ENCODE data around the gene RBM8A. TPM values are rescaled to one million over a fixed set of nuclear protein-coding genes. Genes with fewer than 3 reads are reported as not detected.

Gene RBM8A
- polyA plus RNA-seq, 3 donors, result 91.5 to 171 (median 115) TPM

GRCh38 chr1:145885738-145886287 lies 41.5 kb downstream of the RBM8A start, which contains the start of gene ANKRD35:
Gene ANKRD35 (minus strand): TSS chr1:145885866. CDS start chr1:145885758, 108 bp downstream.
- no peaks in the 10 kb centered on the region for H3K36me3 ChIP-seq (replicated peaks in 1 of 2; ENCODE audit: control insufficient read depth in 1 of 2, insufficient read depth in 2 of 2, low read length in 2 of 2)
- H3K27me3 Mint-ChIP-seq (ENCODE audit: low read depth in 3 of 3), result peaks cover 13 to 24% (median 16%) of the 10 kb centered on the region in 3 donors
- intact Hi-C loops (cut with micrococcal nuclease), result loop anchor here in 1 of 2 donors (5.0 kb wide), 1 partner anchor 39 kb away; the partner anchor contains the start of gene NUDT17
- peaks cover 8 to 18% of the 10 kb centered on the region in 2 donors for H3K4me1 ChIP-seq (ENCODE audit: control insufficient read depth in 1 of 2, insufficient read depth in 2 of 2, low read length in 2 of 2)
- H3K27ac Mint-ChIP-seq, result peak within 1 kb of the TSS in 5 of 7 donors; percentile 31 to 89 (median 82)
- H3K36me3 Mint-ChIP-seq, result no peaks in the 10 kb centered on the region
- peaks cover 16% of the 10 kb centered on the region for H3K4me1 Mint-ChIP-seq
- H3K9me3 Mint-ChIP-seq, result peaks cover 0 to 2% (median 0%) of the 10 kb centered on the region in 7 donors
- peaks cover 5 to 14% of the 10 kb centered on the region in 2 donors for H3K27me3 ChIP-seq (ENCODE audit: control insufficient read depth in 2 of 2, insufficient read depth in 2 of 2, low read length in 2 of 2)
- peak within 1 kb of the TSS; percentile 51 to 95 (median 75) for H3K4me3 ChIP-seq (replicated peaks in 1 of 3; ENCODE audit: low read depth in 2 of 3, low read length in 3 of 3)
- WGBS (ENCODE audit: insufficient coverage), result 0% methylated on average over 27 of the region's 36 CpGs
- H3K4me3 Mint-ChIP-seq, result peak within 1 kb of the TSS; percentile 89 to 92
- no peaks in the 10 kb centered on the region for H3K79me2 ChIP-seq (ENCODE audit: insufficient read depth, low read length)
- TF ChIP-seq, protein P1, sequence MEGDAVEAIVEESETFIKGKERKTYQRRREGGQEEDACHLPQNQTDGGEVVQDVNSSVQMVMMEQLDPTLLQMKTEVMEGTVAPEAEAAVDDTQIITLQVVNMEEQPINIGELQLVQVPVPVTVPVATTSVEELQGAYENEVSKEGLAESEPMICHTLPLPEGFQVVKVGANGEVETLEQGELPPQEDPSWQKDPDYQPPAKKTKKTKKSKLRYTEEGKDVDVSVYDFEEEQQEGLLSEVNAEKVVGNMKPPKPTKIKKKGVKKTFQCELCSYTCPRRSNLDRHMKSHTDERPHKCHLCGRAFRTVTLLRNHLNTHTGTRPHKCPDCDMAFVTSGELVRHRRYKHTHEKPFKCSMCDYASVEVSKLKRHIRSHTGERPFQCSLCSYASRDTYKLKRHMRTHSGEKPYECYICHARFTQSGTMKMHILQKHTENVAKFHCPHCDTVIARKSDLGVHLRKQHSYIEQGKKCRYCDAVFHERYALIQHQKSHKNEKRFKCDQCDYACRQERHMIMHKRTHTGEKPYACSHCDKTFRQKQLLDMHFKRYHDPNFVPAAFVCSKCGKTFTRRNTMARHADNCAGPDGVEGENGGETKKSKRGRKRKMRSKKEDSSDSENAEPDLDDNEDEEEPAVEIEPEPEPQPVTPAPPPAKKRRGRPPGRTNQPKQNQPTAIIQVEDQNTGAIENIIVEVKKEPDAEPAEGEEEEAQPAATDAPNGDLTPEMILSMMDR (IDR thresholded peaks at IDR 0.05), result no peak
- no peaks in the 10 kb centered on the region for H3K9me3 ChIP-seq (replicated peaks in 1 of 2; ENCODE audit: control insufficient read depth in 1 of 2, insufficient read depth in 1 of 2, low read length in 2 of 2)
- H3K27ac ChIP-seq (ENCODE audit: low read depth in 1 of 2, low read length in 2 of 2), result no peak within 1 kb of the TSS
- H3K4me2 ChIP-seq (replicated peaks; ENCODE audit: extremely low read depth, low read length, poor library complexity, severe bottlenecking), result peak within 1 kb of the TSS; percentile 73
- peak within 1 kb of the TSS; percentile 93 for H2AFZ ChIP-seq (ENCODE audit: insufficient read depth, low read depth, low read length, poor library complexity, severe bottlenecking)
- H4K20me1 ChIP-seq (ENCODE audit: insufficient read depth, low read length), result no peaks in the 10 kb centered on the region
- peak; percentile 65 to 81 (median 70) for DNase-seq
- no peak within 1 kb of the TSS for H3K9ac ChIP-seq (ENCODE audit: insufficient read depth, low read length, poor library complexity, severe bottlenecking)

- Mint-ChIP-seq H3K27ac (no peak overlapping the region), H3K36me3 (no peaks in the 10 kb centered on the region), H3K9me3 (peaks cover 0 to 2% (median 0%) of the 10 kb centered on the region in 7 donors), H3K4me3 (peak overlapping the region in 1 of 2 donors; percentile 92), H3K27me3 (ENCODE audit: low read depth in 3 of 3) (peaks cover 13 to 24% (median 16%) of the 10 kb centered on the region in 3 donors), H3K4me1 (peaks cover 19% of the 10 kb centered on the region)
- H3K27ac ChIP-seq (ENCODE audit: low read depth in 1 of 2, low read length in 2 of 2), result no peak overlapping the region
- peaks cover 8 to 18% of the 10 kb centered on the region in 2 donors for H3K4me1 ChIP-seq (ENCODE audit: control insufficient read depth in 1 of 2, insufficient read depth in 2 of 2, low read length in 2 of 2)
- H2AFZ ChIP-seq (ENCODE audit: insufficient read depth, low read depth, low read length, poor library complexity, severe bottlenecking), result no peak overlapping the region
- no peaks in the 10 kb centered on the region for H3K79me2 ChIP-seq (ENCODE audit: insufficient read depth, low read length)
- no peaks in the 10 kb centered on the region for H3K9me3 ChIP-seq (replicated peaks in 1 of 2; ENCODE audit: control insufficient read depth in 1 of 2, insufficient read depth in 1 of 2, low read length in 2 of 2)
- no peak overlapping the region for H3K9ac ChIP-seq (ENCODE audit: insufficient read depth, low read length, poor library complexity, severe bottlenecking)
- DNase-seq, result no peak
- TF ChIP-seq, protein P1 (IDR thresholded peaks at IDR 0.05), result no peak
- peaks cover 5 to 14% of the 10 kb centered on the region in 2 donors for H3K27me3 ChIP-seq (ENCODE audit: control insufficient read depth in 2 of 2, insufficient read depth in 2 of 2, low read length in 2 of 2)
- 94% methylated on average over 1 of the region's 1 CpG for WGBS (ENCODE audit: insufficient coverage)
- no peak overlapping the region for H3K4me2 ChIP-seq (replicated peaks; ENCODE audit: extremely low read depth, low read length, poor library complexity, severe bottlenecking)
- no peak overlapping the region for H3K4me3 ChIP-seq (replicated peaks in 1 of 3; ENCODE audit: low read depth in 2 of 3, low read length in 3 of 3)
- intact Hi-C loops (cut with micrococcal nuclease), result loop anchor here in 1 of 2 donors (5.0 kb wide), 1 partner anchor 37 kb away; the partner anchor contains the start of gene NUDT17
- no peaks in the 10 kb centered on the region for H3K36me3 ChIP-seq (replicated peaks in 1 of 2; ENCODE audit: control insufficient read depth in 1 of 2, insufficient read depth in 2 of 2, low read length in 2 of 2)
- no peaks in the 10 kb centered on the region for H4K20me1 ChIP-seq (ENCODE audit: insufficient read depth, low read length)
These were observed 42.6 kb downstream of the RBM8A start for GRCh38 chr1:145884675-145885074.
